Smooth muscle cell (in vitro differentiated cells): ENCODE results near the gene SUPT5H. TPM values are rescaled to one million over a fixed set of nuclear protein-coding genes. Genes with fewer than 3 reads are reported as not detected.

Source experiments
- DNase-seq: peaks from one replicate; lab custom pipeline; 2025; ENCODE audit not compliant: unreplicated experiment; lab: John Stamatoyannopoulos, UW
- H2AFZ ChIP-seq: fragments of 200-600 bp; sonication (generic); 2 replicates; pipeline ENCODE4 v1.6.0; 2016; ENCODE audit warnings: antibody characterized with exemption, low read depth, mild to moderate bottlenecking
- H3F3A ChIP-seq: fragments of 200-600 bp; sonication (generic); 2 replicates; pipeline ENCODE4 v1.6.0; 2017; ENCODE audit warnings: antibody characterized with exemption, low read depth
- H3K27ac ChIP-seq: fragments of 200-600 bp; sonication (generic); 2 replicates; pipeline ENCODE4 v1.5.1; 2016; ENCODE audit warnings: low read depth, mild to moderate bottlenecking
- H3K27me3 ChIP-seq: fragments of 200-600 bp; sonication (generic); 2 replicates; pipeline ENCODE4 v1.6.1; 2016; ENCODE audit warnings: low read depth, mild to moderate bottlenecking
- H3K36me3 ChIP-seq: fragments of 200-600 bp; sonication (generic); 2 replicates; pipeline ENCODE4 v1.5.1; 2016; ENCODE audit warnings: low read depth
- H3K4me1 ChIP-seq: fragments of 200-600 bp; sonication (generic); 2 replicates; pipeline ENCODE4 v1.5.1; 2016; ENCODE audit warnings: low read depth
- H3K4me2 ChIP-seq: fragments of 200-600 bp; sonication (generic); 2 replicates; pipeline ENCODE4 v1.6.0; 2016; ENCODE audit warnings: mild to moderate bottlenecking
- H3K4me3 ChIP-seq: fragments of 200-600 bp; sonication (generic); 2 replicates; pipeline ENCODE4 v1.5.1; 2016; ENCODE audit warnings: mild to moderate bottlenecking
- H3K79me2 ChIP-seq: fragments of 200-600 bp; sonication (generic); 2 replicates; pipeline ENCODE4 v1.6.0; 2016; ENCODE audit warnings: low read depth, mild to moderate bottlenecking
- H3K9ac ChIP-seq: fragments of 200-600 bp; sonication (generic); 2 replicates; pipeline ENCODE4 v1.6.0; 2016; ENCODE audit warnings: low read depth
- H3K9me3 ChIP-seq: fragments of 200-600 bp; sonication (generic); replicated peaks from 2 replicates; pipeline ENCODE4 v1.5.1; 2016; ENCODE audit warnings: low read depth
- H4K20me1 ChIP-seq: fragments of 200-600 bp; sonication (generic); 2 replicates; pipeline ENCODE4 v1.6.0; 2016; ENCODE audit warnings: low read depth
- CTCF ChIP-seq: fragments of 200-600 bp; sonication (generic); IDR thresholded peaks from 2 replicates; pipeline ENCODE4 v1.5.1; 2017; ENCODE audit warnings: borderline replicate concordance, mild to moderate bottlenecking, antibody characterized with exemption; ENCODE audit not compliant: insufficient read depth, poor library complexity, severe bottlenecking
- WGBS: methylation state at CpG from one replicate; pipeline ENCODE4 v1.1.7; 2016; ENCODE audit warnings: low lambda C conversion rate; 5-methylcytosine and 5-hydroxymethylcytosine counted together
- polyA plus RNA-seq: library from polyadenylated mRNA; unstranded; fragments of >200 nt; fragmentation: Nextera tagmentation; extraction: Ambion mirVana; gene quantifications from 2 replicates; pipeline ENCODE4 v1.2.1, GENCODE V29; 2016
- total RNA-seq: library from RNA; depleted of rRNA; stranded (reverse); fragments of >200 nt; gene quantifications from 2 replicates; pipeline ENCODE4 v1.2.3, GENCODE V29; 2014

The SUPT5H gene
- total and polyA plus RNA-seq, 2 experiments from 2014 or later = 44.9 to 134 TPM

- WGBS = 87% methylated on average over 11 of the region's 11 CpGs
- no peaks in the 10 kb centered on the region for H3K27me3 ChIP-seq
- H3K4me3 ChIP-seq = peak overlapping the region; percentile 81
- H4K20me1 ChIP-seq = no peaks in the 10 kb centered on the region
- peaks cover 14% of the 10 kb centered on the region for H3K4me1 ChIP-seq
- peak overlapping the region; percentile 96 for H3K9ac ChIP-seq
- H2AFZ ChIP-seq = no peak overlapping the region
- DNase-seq = no peak
- H3F3A ChIP-seq = peaks cover 4% of the 10 kb centered on the region
- H3K27ac ChIP-seq = peak overlapping the region; percentile 79
- H3K36me3 ChIP-seq = no peaks in the 10 kb centered on the region
- peak overlapping the region; percentile 94 for H3K4me2 ChIP-seq
- no peaks in the 10 kb centered on the region for H3K9me3 ChIP-seq
- no peak for TF ChIP-seq CTCF
- H3K79me2 ChIP-seq = peaks cover 18% of the 10 kb centered on the region
These were observed 36.3 kb downstream of the SUPT5H start for GRCh38 chr19:39481676-39482075.

- Histone ChIP-seq H3K4me1 (peaks cover 14% of the 10 kb centered on the region), H4K20me1 (no peaks in the 10 kb centered on the region), H3K4me2 (no peak overlapping the region), H3K79me2 (peaks cover 18% of the 10 kb centered on the region), H2AFZ (no peak overlapping the region), H3K9me3 (no peaks in the 10 kb centered on the region), H3K27ac (no peak overlapping the region), H3K4me3 (no peak overlapping the region), H3K9ac (no peak overlapping the region), H3F3A (peaks cover 4% of the 10 kb centered on the region), H3K27me3 (no peaks in the 10 kb centered on the region), H3K36me3 (no peaks in the 10 kb centered on the region)
- no peak for TF ChIP-seq CTCF
- 92% methylated on average over 6 of the region's 6 CpGs for WGBS
- DNase-seq = no peak
These were observed 37.8 kb downstream of the SUPT5H start for GRCh38 chr19:39483141-39483540.

GRCh38 chr19:39489756-39490155, 44.4 kb downstream of the SUPT5H start:
- Histone ChIP-seq H3K4me3 (no peak overlapping the region), H3K4me1 (no peaks in the 10 kb centered on the region), H3K27me3 (no peaks in the 10 kb centered on the region), H3K9ac (no peak overlapping the region), H3K36me3 (no peaks in the 10 kb centered on the region), H2AFZ (no peak overlapping the region), H3F3A (no peaks in the 10 kb centered on the region), H3K27ac (no peak overlapping the region), H3K79me2 (no peaks in the 10 kb centered on the region), H4K20me1 (no peaks in the 10 kb centered on the region), H3K4me2 (no peak overlapping the region), H3K9me3 (no peaks in the 10 kb centered on the region)
- no peak for TF ChIP-seq CTCF
- no peak for DNase-seq
- 97% methylated on average over 10 of the region's 10 CpGs for WGBS

GRCh38 chr19:39492225-39492624, 46.8 kb downstream of the SUPT5H start:
- no peaks in the 10 kb centered on the region for H3K79me2 ChIP-seq
- no peaks in the 10 kb centered on the region for H3K36me3 ChIP-seq
- no peak overlapping the region for H3K9ac ChIP-seq
- no peaks in the 10 kb centered on the region for H3K9me3 ChIP-seq
- no peak overlapping the region for H3K4me2 ChIP-seq
- no peak for DNase-seq
- no peaks in the 10 kb centered on the region for H4K20me1 ChIP-seq
- no peak for TF ChIP-seq CTCF
- H3K4me3 ChIP-seq = no peak overlapping the region
- no peak overlapping the region for H2AFZ ChIP-seq
- H3K27ac ChIP-seq = no peak overlapping the region
- no peaks in the 10 kb centered on the region for H3K4me1 ChIP-seq
- H3K27me3 ChIP-seq = no peaks in the 10 kb centered on the region
- no peaks in the 10 kb centered on the region for H3F3A ChIP-seq
- 92% methylated on average over 6 of the region's 6 CpGs for WGBS
